ENCODE results near the gene AKAP17A.
"Not testable (repeated sequence)": the region's sequence is repeated elsewhere in the genome, so short reads cannot be mapped to it uniquely, and the experiment has no call there.

AKAP17A gene

GRCh38 chrX:1601051-1601767, 9.8 kb downstream of the AKAP17A start:
- no peak for DNase-seq (ENCODE audit: low read depth, low spot score)
- no peak overlapping the region for H3K27ac ChIP-seq

DNA sequence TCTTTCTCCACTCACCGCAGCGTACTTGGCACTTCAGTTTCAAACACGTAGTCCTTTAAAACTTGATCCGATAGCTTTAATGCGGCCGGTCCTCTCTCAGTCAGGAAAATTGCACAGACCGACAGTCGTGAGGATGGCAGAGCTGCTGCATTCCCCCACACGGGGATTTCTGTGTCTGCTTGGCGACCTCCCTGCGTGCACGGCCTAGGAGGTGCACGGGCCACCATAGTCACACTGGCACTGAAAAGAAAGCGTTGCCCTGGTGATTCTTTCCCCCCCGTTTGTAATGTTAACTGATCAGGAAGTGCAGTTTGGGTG, 10.3 kb downstream of the AKAP17A start:
- H3K27ac ChIP-seq, result no peak overlapping the region
- DNase-seq (ENCODE audit: low read depth, low spot score), result no peak

- H3K27ac ChIP-seq, result no peak overlapping the region
- DNase-seq (ENCODE audit: low read depth, low spot score), result no peak
These were observed 10.9 kb downstream of the AKAP17A start for GRCh38 chrX:1602299-1602698.

GRCh38 chrX:1606496-1606895, 15.1 kb downstream of the AKAP17A start:
- H3K27ac ChIP-seq, result no peak overlapping the region

DNA sequence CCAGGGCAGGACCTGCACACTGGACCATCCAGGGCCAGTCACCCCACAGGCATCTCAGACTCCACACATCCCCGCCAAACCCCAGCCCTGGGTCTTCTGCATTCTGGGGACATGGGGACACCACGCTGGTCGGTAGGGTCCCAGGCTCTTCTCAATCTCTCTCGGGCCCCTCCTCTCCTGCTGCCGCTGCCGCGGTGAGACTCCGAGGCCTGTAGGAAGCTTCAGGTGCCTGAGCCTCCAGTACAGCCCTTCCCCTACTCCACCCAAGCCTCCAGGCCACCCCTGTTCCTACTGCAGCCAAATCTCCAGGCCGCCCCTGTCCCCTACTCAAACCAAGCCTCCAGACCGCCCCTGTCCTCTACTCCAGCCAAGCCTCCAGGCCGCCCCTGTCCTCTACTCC, 17.9 kb downstream of the AKAP17A start:
- no peak for DNase-seq (ENCODE audit: low read depth, low spot score)
- no peak overlapping the region for H3K27ac ChIP-seq

More at GRCh38 chrX:1606496-1606895, 15.1 kb downstream of the AKAP17A start:
- no peak for DNase-seq (ENCODE audit: low read depth, low spot score)

GRCh38 chrX:1609762-1610161, 18.4 kb downstream of the AKAP17A start:
- no peak for DNase-seq (ENCODE audit: low read depth, low spot score)
- H3K27ac ChIP-seq, result no peak overlapping the region

- no peak overlapping the region for H3K27ac ChIP-seq
- DNase-seq (ENCODE audit: low read depth, low spot score), result no peak
These were observed 18.8 kb downstream of the AKAP17A start for GRCh38 chrX:1610166-1610565.

GRCh38 chrX:1610736-1611135, 19.3 kb downstream of the AKAP17A start:
- H3K27ac ChIP-seq, result no peak overlapping the region
- DNase-seq (ENCODE audit: low read depth, low spot score), result no peak

GRCh38 chrX:1612641-1613286, 21.4 kb downstream of the AKAP17A start:
- DNase-seq (ENCODE audit: low read depth, low spot score), result no peak
- no peak overlapping the region for H3K27ac ChIP-seq

DNA sequence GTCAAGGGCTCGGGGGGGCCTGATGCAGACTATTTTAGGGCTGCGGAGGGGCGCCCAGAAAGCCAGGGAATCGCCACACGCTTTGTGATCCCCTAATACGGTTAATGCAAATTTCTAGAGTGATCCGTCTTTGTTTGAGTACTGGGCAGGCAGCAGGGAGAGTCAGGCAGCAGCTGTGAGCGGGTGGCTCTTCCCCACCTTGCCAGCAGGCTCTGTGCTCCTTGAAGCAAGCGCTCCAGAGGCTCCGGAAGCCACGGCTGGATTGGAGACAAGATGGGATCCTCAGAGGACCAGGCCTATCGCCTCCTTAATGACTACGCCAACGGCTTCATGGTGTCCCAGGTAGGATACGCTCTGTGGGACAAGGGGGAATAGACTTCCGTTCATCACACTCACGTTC, 23.5 kb downstream of the AKAP17A start, which contains the start of gene ASMT:
ASMT (plus strand) TSS at position 133 of the 400 bp plus-strand sequence; CDS start at position 274, 141 bp downstream.
- H3K27ac ChIP-seq, result no peak within 1 kb of the TSS
- DNase-seq (ENCODE audit: low read depth, low spot score), result no peak

- H3K27ac ChIP-seq, result no peak overlapping the region
- DNase-seq (ENCODE audit: low read depth, low spot score), result no peak
These were observed 27.3 kb downstream of the AKAP17A start for GRCh38 chrX:1618689-1619088.

- no peak for DNase-seq (ENCODE audit: low read depth, low spot score)
- no peak overlapping the region for H3K27ac ChIP-seq
These were observed 32.3 kb downstream of the AKAP17A start for GRCh38 chrX:1623691-1624090.

DNA sequence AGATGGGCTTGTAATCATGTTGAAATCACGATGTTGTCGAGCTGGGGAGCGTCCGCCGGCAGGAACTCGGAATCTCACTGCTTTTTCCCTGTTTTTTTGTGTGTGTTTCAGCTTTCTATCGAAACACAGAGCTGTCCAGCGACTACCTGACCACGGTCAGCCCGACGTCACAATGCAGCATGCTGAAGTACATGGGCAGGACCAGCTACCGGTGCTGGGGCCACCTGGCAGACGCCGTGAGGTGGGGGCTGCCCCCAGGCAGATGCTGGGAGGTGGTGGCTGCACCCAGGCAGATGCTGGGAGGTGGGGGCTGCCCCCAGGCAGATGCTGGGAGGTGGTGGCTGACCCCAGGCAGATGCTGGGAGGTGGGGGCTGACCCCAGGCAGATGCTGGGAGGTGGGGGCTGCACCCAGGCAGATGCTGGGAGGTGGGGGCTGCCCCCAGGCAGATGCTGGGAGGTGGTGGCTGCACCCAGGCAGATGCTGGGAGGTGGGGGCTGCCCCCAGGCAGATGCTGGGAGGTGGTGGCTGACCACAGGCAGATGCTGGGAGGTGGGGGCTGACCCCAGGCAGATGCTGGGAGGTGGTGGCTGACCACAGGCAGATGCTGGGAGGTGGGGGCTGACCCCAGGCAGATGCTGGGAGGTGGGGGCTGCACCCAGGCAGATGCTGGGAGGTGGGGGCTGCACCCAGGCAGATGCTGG, 32.9 kb downstream of the AKAP17A start:
- not testable (repeated sequence) for DNase-seq (ENCODE audit: low read depth, low spot score); H3K27ac ChIP-seq

GRCh38 chrX:1624861-1625215, 33.4 kb downstream of the AKAP17A start:
- not testable (repeated sequence) for H3K27ac ChIP-seq; DNase-seq (ENCODE audit: low read depth, low spot score)

DNA sequence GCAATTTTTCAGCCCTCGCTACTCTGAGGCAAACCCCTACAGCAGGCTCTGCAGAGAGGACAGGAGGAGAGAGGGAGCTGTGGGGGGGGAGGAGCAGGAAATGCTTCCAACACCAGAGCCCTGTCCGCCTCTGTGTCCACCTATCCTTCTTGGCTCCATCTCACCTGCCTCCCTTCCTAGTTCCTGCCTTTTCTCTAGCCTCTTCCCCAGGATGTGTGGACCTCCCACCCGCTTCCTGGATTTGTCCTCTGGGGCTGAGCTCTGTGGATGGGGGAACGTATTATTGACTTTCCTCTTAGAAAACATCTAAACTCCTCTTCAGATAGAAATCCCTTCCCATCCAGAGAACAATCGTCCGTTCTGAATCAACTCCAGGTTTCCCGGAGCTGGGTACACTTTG, 37.8 kb downstream of the AKAP17A start:
- H3K27ac ChIP-seq, result no peak overlapping the region
- no peak for DNase-seq (ENCODE audit: low read depth, low spot score)

DNA sequence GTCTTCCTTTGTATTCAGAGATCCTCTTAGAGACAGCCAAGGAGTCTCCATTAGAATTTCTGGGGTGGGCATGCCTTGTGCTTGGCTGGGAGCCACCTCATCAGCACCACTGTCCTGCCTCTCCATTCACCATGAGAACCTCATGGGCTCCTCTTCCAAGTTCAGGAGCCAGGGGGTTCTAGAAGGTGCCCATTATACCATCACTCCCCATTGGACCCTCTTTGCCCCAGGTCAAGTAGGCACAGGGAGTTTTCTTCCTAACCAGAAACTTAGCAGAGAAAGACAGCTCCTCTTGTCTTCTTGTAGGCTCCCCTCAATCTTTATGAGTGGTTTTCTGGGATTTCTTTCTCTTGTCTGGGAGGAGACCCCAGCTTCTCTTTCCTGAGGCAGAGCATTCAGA, 54.6 kb downstream of the AKAP17A start:
- no peak overlapping the region for H3K27ac ChIP-seq
- no peak for DNase-seq (ENCODE audit: low read depth, low spot score)

DNA sequence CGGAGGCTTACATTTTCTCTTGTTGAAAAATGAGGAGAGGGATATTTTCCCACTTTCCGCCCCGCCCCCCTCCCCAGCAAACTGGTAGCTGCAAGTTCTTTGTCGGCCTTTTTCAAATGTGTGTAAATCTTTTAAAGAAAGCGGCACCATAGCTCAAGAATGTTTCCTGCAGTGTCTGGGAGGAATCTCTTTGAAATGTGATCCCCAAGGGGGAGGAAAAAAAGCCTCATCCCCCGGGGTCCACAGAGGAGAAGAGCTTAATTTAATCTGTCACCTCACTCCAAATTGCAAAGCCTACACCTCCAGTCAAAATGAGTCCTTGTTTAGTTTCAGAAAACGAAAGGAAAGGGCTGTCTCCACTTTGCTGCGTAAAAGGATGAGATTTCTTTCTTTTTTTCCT, 58.2 kb downstream of the AKAP17A start:
- no peak for DNase-seq (ENCODE audit: low read depth, low spot score)
- H3K27ac ChIP-seq, result no peak overlapping the region
